ENCODE results near the gene ATPAF1. TPM values are rescaled to one million over a fixed set of nuclear protein-coding genes. Genes with fewer than 3 reads are reported as not detected.
"Not testable (repeated sequence)": the region's sequence is repeated elsewhere in the genome, so short reads cannot be mapped to it uniquely, and the experiment has no call there.

ATPAF1 gene
- total RNA-seq, 2 donors from 2014 or later = 56.1 to 84.2 TPM

DNA sequence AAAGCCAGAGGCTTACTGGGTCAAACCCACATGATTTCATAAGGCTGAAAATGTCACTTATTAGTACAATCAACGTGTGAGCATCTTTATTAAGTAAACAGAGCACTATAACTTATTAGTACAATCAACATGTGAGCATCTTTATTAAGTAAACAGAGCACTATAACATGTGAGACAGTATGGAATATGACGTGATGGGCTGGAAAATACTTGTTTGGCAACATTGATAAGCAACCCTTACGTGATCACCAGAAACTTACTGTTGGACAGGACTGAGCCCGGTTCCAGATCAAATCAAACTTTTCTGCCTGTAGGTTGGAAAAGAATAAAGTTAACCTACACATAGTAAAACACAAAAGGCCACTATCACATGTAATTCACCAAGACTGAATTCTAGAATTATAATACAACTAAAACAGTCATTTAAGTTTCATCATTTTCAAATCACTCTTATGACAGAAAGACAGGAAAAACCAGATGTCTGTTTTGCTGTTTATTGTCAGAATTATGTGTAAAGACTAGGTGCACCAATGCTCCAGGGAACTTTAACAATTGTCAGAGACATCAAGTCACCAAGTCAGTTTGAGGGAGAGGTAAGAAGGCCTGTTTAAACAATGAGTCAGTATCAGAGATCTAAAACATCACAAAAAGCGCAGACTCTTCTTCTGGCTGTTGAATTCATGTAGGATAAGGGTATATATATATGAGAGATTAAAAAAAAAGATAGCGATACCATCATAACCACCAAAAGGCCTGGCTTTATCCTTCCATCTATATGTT, 15.7 kb downstream of the ATPAF1 start:
- H3K9ac ChIP-seq (ENCODE audit: extremely low read depth, low read length, poor library complexity, severe bottlenecking) = no peak overlapping the region
- Mint-ChIP-seq H3K4me3 (no peak overlapping the region), H3K4me1 (peaks cover 5% of the 10 kb centered on the region), H3K36me3 (ENCODE audit: low read depth) (peaks cover 67% of the 10 kb centered on the region), H3K9me3 (peaks cover 31% of the 10 kb centered on the region), H3K27ac (no peak overlapping the region), H3K27me3 (ENCODE audit: insufficient read depth) (no peaks in the 10 kb centered on the region)
- H3K9me3 ChIP-seq (ENCODE audit: control insufficient read depth, low read length) = peaks cover 40% of the 10 kb centered on the region
- H3K4me1 ChIP-seq (ENCODE audit: control insufficient read depth, insufficient read depth, low read length) = no peaks in the 10 kb centered on the region
- peaks cover 77% of the 10 kb centered on the region for H3K36me3 ChIP-seq (ENCODE audit: control insufficient read depth, insufficient read depth, low read length)
- TF ChIP-seq, protein P1, sequence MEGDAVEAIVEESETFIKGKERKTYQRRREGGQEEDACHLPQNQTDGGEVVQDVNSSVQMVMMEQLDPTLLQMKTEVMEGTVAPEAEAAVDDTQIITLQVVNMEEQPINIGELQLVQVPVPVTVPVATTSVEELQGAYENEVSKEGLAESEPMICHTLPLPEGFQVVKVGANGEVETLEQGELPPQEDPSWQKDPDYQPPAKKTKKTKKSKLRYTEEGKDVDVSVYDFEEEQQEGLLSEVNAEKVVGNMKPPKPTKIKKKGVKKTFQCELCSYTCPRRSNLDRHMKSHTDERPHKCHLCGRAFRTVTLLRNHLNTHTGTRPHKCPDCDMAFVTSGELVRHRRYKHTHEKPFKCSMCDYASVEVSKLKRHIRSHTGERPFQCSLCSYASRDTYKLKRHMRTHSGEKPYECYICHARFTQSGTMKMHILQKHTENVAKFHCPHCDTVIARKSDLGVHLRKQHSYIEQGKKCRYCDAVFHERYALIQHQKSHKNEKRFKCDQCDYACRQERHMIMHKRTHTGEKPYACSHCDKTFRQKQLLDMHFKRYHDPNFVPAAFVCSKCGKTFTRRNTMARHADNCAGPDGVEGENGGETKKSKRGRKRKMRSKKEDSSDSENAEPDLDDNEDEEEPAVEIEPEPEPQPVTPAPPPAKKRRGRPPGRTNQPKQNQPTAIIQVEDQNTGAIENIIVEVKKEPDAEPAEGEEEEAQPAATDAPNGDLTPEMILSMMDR (conservative IDR thresholded peaks at IDR 0.05) = no peak
- no peak overlapping the region for H3K27ac ChIP-seq (ENCODE audit: low read depth, low read length)
- H3K27me3 ChIP-seq (ENCODE audit: control insufficient read depth, insufficient read depth, low read length, poor library complexity, severe bottlenecking) = no peaks in the 10 kb centered on the region
- H3K4me3 ChIP-seq (ENCODE audit: low read length) = no peak overlapping the region
- no peak for DNase-seq
- 50 to 96% methylated on average over 2 to 4 of the region's 6 CpGs for WGBS, 2 experiments (ENCODE audit: insufficient coverage in 1 of 2, insufficient read length in 1 of 2)

DNA sequence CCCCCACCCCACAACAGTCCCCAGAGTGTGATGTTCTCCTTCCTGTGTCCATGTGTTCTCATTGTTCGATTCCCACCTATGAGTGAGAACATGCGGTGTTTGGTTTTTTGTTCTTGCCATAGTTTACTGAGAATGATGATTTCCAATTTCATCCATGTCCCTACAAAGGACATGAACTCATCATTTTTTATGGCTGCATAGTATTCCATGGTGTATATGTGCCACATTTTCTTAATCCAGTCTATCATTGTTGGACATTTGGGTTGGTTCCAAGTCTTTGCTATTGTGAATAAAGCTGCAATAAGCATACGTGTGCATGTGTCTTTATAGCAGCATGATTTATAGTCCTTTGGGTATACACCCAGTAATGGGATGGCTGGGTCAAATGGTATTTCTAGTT, 17.0 kb downstream of the ATPAF1 start:
- H3K27me3 Mint-ChIP-seq (ENCODE audit: insufficient read depth); DNase-seq; H3K4me1 ChIP-seq (ENCODE audit: control insufficient read depth, insufficient read depth, low read length); H3K27ac ChIP-seq (ENCODE audit: low read depth, low read length); H3K4me3 Mint-ChIP-seq; H3K9ac ChIP-seq (ENCODE audit: extremely low read depth, low read length, poor library complexity, severe bottlenecking); H3K27me3 ChIP-seq (ENCODE audit: control insufficient read depth, insufficient read depth, low read length, poor library complexity, severe bottlenecking); H3K4me1 Mint-ChIP-seq; H3K4me3 ChIP-seq (ENCODE audit: low read length); H3K27ac Mint-ChIP-seq: not testable (repeated sequence)
- WGBS, 2 experiments (ENCODE audit: insufficient coverage in 1 of 2, insufficient read length in 1 of 2) = 89% methylated on average over 1 of the region's 3 CpGs; no CpG with 5 or more reads in 1 of the 2 experiments
- Mint-ChIP-seq H3K9me3 (peaks cover 31% of the 10 kb centered on the region), H3K36me3 (ENCODE audit: low read depth) (peaks cover 77% of the 10 kb centered on the region)
- Histone ChIP-seq H3K36me3 (ENCODE audit: control insufficient read depth, insufficient read depth, low read length) (peaks cover 78% of the 10 kb centered on the region), H3K9me3 (ENCODE audit: control insufficient read depth, low read length) (peaks cover 46% of the 10 kb centered on the region)

DNA sequence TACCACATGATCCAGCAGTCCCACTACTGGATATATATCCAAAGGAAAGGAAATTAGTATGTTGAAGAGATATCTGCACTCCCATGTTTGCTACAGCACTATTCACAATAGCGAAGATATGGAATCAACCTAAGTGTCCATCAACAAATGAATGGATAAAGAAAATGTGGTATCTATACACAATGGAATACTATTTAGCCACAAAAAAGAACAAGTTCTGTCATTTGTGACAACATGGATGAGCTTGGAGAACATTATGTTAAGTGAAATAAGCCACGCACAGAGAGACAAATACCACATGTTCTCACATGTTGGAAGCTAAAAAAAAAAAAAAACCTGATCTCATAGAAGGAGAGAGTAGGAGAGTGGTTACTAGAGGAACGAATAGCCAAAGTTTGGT, 17.7 kb downstream of the ATPAF1 start:
- Mint-ChIP-seq H3K27ac (no peak overlapping the region), H3K36me3 (ENCODE audit: low read depth) (peaks cover 71% of the 10 kb centered on the region), H3K9me3 (peaks cover 31% of the 10 kb centered on the region), H3K27me3 (ENCODE audit: insufficient read depth) (no peaks in the 10 kb centered on the region), H3K4me3 (no peak overlapping the region), H3K4me1 (no peaks in the 10 kb centered on the region)
- H3K36me3 ChIP-seq (ENCODE audit: control insufficient read depth, insufficient read depth, low read length) = peaks cover 74% of the 10 kb centered on the region
- H3K4me1 ChIP-seq (ENCODE audit: control insufficient read depth, insufficient read depth, low read length) = no peaks in the 10 kb centered on the region
- H3K27me3 ChIP-seq (ENCODE audit: control insufficient read depth, insufficient read depth, low read length, poor library complexity, severe bottlenecking) = no peaks in the 10 kb centered on the region
- 83 to 100% methylated on average over 1 to 3 of the region's 3 CpGs for whole genome bisulfite sequencing, 2 experiments (ENCODE audit: insufficient coverage in 1 of 2, insufficient read length in 1 of 2)
- peaks cover 46% of the 10 kb centered on the region for H3K9me3 ChIP-seq (ENCODE audit: control insufficient read depth, low read length)
- DNase-seq = no peak
- TF ChIP-seq, protein P1 (conservative IDR thresholded peaks at IDR 0.05) = no peak
- H3K4me3 ChIP-seq (ENCODE audit: low read length) = no peak overlapping the region
- H3K9ac ChIP-seq (ENCODE audit: extremely low read depth, low read length, poor library complexity, severe bottlenecking) = no peak overlapping the region
- no peak overlapping the region for H3K27ac ChIP-seq (ENCODE audit: low read depth, low read length)
